Esophagus muscularis mucosa (tissue), 4 donors: ENCODE measurements around the gene NT5C1A. TPM values are rescaled to one million over a fixed set of nuclear protein-coding genes. Genes with fewer than 3 reads are reported as not detected.

Source experiments
- DNase-seq: peaks from one replicate; pipeline ENCODE4 v3.0.0-alpha.2; 2017; ENCODE audit errors: extremely low spot score
- H3K27ac ChIP-seq, 4 donors: fragments of 200-600 bp; sonication (generic); replicated peaks in 1 of 4; 1 replicate in 3 of 4; 2 replicates in 1 of 4; pipeline ENCODE4 v1.5.1; 2016 to 2019; ENCODE audit warnings: mild to moderate bottlenecking in 1 of 4
- H3K27me3 ChIP-seq, 4 donors: fragments of 200-600 bp; sonication (generic); one replicate each; pipeline versions ENCODE4 v1.5.1 to v1.6.0; 2016 to 2019
- H3K36me3 ChIP-seq, 4 donors: fragments of 200-600 bp; sonication (generic); one replicate each; pipeline ENCODE4 v1.5.1; 2016 to 2019
- H3K4me1 ChIP-seq, 4 donors: fragments of 200-600 bp; sonication (generic); one replicate each; pipeline ENCODE4 v1.5.1; 2016 to 2019
- H3K4me3 ChIP-seq, 4 donors: fragments of 200-600 bp; sonication (generic); 1 replicate in 2 of 4; 2 replicates in 2 of 4; pipeline ENCODE4 v1.5.1; 2016 to 2019; ENCODE audit warnings: mild to moderate bottlenecking in 4 of 4, moderate library complexity in 1 of 4
- H3K9me3 ChIP-seq, 4 donors: fragments of 200-600 bp; sonication (generic); 1 replicate in 3 of 4; 2 replicates in 1 of 4; pipeline ENCODE4 v1.5.1; 2016 to 2019
- EP300 ChIP-seq: sonication (generic); formaldehyde crosslinking; IDR thresholded peaks from one replicate; pipeline ENCODE4 v1.6.1; 2017; ENCODE audit warnings: antibody characterized with exemption
- POLR2A ChIP-seq: fragments of 450-650 bp; IDR thresholded peaks from one replicate; pipeline ENCODE4 v1.6.1; 2017; ENCODE audit warnings: antibody characterized with exemption, moderate library complexity, mild to moderate bottlenecking, low read depth
- POLR2AphosphoS5 ChIP-seq, 2 donors: sonication (generic); formaldehyde crosslinking; IDR thresholded peaks; one replicate each; pipeline ENCODE4 v1.6.1; 2017; ENCODE audit warnings: antibody characterized with exemption in 2 of 2
- WGBS: methylation state at CpG from one replicate; pipeline ENCODE4 v1.1.5; 2018; 5-methylcytosine and 5-hydroxymethylcytosine counted together
- intact Hi-C: fragments of 100-400 bp; cut with DNase I; formaldehyde crosslinking; loops from one replicate; pipeline ENCODE4 v1.15.1; 2023
- total RNA-seq, 4 donors: library from RNA; depleted of rRNA; stranded (reverse); fragments of >200 nt; gene quantifications; one replicate each; pipeline versions ENCODE4 v1.1.0 to v1.2.1, GENCODE V29; 2016
- TF ChIP-seq, protein P1 (sequence below), 3 experiments: fragments of 200-600 bp in 2 of 3; fragments of 450-650 bp in 1 of 3; sonication (generic) in 2 of 3; IDR thresholded peaks; one replicate each; pipeline ENCODE4 v1.5.1; 2017 to 2019; ENCODE audit warnings: antibody characterized with exemption in 3 of 3, mild to moderate bottlenecking in 2 of 3, moderate library complexity in 1 of 3

NT5C1A gene
- total RNA-seq, 4 donors from 2014 or later: 0.26 TPM; not detected in 3

DNA sequence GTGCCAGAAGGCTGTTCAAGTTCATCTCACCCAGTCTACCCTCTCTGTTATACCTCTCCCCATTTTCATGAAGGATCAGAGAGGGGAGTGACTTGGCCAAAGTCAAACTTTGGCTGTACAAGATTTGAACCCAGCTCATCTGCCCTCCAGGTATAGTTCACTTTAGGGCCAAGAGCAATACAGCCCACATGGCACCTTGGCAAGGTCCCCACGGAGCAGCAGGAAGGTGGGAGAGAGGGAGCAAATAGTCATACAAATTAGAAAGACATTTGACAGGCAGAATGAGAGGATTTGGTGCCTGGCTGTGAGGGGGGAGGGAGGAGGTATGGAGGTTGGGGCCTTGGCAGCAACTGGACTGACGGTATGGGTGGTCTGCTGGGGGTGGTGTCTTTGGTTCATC is 18.3 kb upstream of the NT5C1A start:
- no peaks in the 10 kb centered on the region for H3K9me3 ChIP-seq
- intact Hi-C loops: no loop called here
- TF ChIP-seq POLR2AphosphoS5 (IDR thresholded peaks at IDR 0.05) (no peak), POLR2A (no peak), EP300 (no peak)
- TF ChIP-seq, protein P1, sequence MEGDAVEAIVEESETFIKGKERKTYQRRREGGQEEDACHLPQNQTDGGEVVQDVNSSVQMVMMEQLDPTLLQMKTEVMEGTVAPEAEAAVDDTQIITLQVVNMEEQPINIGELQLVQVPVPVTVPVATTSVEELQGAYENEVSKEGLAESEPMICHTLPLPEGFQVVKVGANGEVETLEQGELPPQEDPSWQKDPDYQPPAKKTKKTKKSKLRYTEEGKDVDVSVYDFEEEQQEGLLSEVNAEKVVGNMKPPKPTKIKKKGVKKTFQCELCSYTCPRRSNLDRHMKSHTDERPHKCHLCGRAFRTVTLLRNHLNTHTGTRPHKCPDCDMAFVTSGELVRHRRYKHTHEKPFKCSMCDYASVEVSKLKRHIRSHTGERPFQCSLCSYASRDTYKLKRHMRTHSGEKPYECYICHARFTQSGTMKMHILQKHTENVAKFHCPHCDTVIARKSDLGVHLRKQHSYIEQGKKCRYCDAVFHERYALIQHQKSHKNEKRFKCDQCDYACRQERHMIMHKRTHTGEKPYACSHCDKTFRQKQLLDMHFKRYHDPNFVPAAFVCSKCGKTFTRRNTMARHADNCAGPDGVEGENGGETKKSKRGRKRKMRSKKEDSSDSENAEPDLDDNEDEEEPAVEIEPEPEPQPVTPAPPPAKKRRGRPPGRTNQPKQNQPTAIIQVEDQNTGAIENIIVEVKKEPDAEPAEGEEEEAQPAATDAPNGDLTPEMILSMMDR (IDR thresholded peaks at IDR 0.05): no peak
- H3K27ac ChIP-seq: no peak overlapping the region
- WGBS: 54% methylated on average over 2 of the region's 2 CpGs
- DNase-seq: no peak
- no peaks in the 10 kb centered on the region for H3K36me3 ChIP-seq
- peaks cover 0 to 88% (median 38%) of the 10 kb centered on the region in 4 donors for H3K27me3 ChIP-seq
- no peak overlapping the region for H3K4me3 ChIP-seq
- H3K4me1 ChIP-seq: peaks cover 13 to 23% (median 21%) of the 10 kb centered on the region in 4 donors

DNA sequence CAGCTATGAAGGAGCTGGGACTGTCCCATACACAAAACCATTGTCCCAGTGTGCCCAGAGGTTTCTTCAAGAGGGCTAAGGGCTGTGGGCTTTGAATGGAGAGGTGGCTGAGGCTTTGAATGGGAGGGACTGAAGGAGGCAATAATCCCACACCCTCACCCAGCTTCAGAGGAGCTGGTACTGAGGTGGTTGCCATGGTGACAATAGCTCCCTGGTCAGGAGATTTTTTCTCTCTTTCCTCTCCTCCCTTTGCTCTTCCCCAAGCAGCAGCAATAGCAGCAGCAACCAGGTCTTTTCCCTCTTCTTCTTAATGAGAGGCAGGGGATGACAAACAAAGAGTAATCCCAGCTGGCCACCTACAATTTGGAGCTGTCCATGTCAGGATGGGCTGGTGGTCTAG is 17.7 kb upstream of the NT5C1A start:
- H3K36me3 ChIP-seq: no peaks in the 10 kb centered on the region
- H3K9me3 ChIP-seq: no peaks in the 10 kb centered on the region
- peaks cover 0 to 91% (median 38%) of the 10 kb centered on the region in 4 donors for H3K27me3 ChIP-seq
- DNase-seq: no peak
- TF ChIP-seq POLR2AphosphoS5 (IDR thresholded peaks at IDR 0.05): no peak
- TF ChIP-seq, protein P1 (IDR thresholded peaks at IDR 0.05): no peak
- TF ChIP-seq EP300: no peak
- no peak for TF ChIP-seq POLR2A
- H3K27ac ChIP-seq: no peak overlapping the region
- H3K4me1 ChIP-seq: peaks cover 13 to 23% (median 21%) of the 10 kb centered on the region in 4 donors
- intact Hi-C loops: no loop called here
- no peak overlapping the region for H3K4me3 ChIP-seq

DNA sequence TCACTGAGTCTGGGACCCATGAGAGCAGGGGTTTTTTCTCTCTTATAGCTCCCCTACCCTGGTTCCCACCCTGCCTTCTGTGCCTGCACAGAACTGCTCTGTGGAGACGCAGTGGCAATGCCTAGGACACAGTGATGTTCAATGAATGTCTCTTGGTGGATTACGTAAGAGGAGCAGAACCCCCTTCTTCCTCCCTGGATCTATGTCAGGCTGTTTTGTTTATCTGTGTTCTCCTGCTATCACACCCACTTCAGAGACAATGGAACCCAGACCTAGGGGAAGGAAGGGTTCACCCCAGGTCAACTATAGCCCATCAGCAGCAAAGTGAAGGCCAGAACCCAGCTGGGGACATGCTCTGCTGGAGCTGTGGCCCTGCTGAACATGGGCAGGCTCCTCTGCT is 17.3 kb upstream of the NT5C1A start:
- Histone ChIP-seq H3K27ac (no peak overlapping the region), H3K9me3 (no peaks in the 10 kb centered on the region), H3K27me3 (peaks cover 0 to 92% (median 39%) of the 10 kb centered on the region in 4 donors), H3K36me3 (no peaks in the 10 kb centered on the region), H3K4me3 (no peak overlapping the region), H3K4me1 (peaks cover 13 to 23% (median 21%) of the 10 kb centered on the region in 4 donors)
- intact Hi-C loops: no loop called here
- WGBS: 79% methylated on average over 2 of the region's 2 CpGs
- no peak for DNase-seq
- TF ChIP-seq POLR2AphosphoS5 (IDR thresholded peaks at IDR 0.05) (no peak), POLR2A (no peak), EP300 (no peak)
- TF ChIP-seq, protein P1 (IDR thresholded peaks at IDR 0.05): no peak

DNA sequence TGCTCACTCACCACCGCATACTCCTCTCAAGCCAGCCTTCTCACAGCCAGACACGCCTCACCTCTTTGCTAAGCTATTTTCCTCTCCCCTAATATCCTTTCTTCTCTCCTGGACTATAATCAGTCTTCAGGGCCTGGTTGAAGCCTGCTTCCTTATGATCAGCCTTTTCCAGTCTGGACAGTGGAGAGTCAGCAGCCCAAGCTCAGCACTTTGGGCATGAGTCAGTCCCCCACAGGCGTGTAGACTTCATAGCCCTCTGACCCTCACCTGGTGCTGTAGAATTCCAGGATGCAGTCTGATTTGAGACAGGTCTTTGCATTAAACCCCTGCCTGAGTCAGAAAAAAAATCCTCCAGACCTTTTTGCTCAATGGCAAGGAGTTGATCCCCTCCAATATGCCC is 16.8 kb upstream of the NT5C1A start:
- 76% methylated on average over 3 of the region's 3 CpGs for WGBS
- no peak overlapping the region for H3K4me3 ChIP-seq
- peaks cover 0 to 96% (median 42%) of the 10 kb centered on the region in 4 donors for H3K27me3 ChIP-seq
- intact Hi-C loops: no loop called here
- H3K27ac ChIP-seq: no peak overlapping the region
- H3K36me3 ChIP-seq: no peaks in the 10 kb centered on the region
- TF ChIP-seq POLR2AphosphoS5 (IDR thresholded peaks at IDR 0.05): no peak
- TF ChIP-seq EP300: no peak
- TF ChIP-seq, protein P1 (IDR thresholded peaks at IDR 0.05): no peak
- TF ChIP-seq POLR2A: no peak
- no peak for DNase-seq
- H3K4me1 ChIP-seq: peaks cover 13 to 23% (median 21%) of the 10 kb centered on the region in 4 donors
- H3K9me3 ChIP-seq: no peaks in the 10 kb centered on the region

DNA sequence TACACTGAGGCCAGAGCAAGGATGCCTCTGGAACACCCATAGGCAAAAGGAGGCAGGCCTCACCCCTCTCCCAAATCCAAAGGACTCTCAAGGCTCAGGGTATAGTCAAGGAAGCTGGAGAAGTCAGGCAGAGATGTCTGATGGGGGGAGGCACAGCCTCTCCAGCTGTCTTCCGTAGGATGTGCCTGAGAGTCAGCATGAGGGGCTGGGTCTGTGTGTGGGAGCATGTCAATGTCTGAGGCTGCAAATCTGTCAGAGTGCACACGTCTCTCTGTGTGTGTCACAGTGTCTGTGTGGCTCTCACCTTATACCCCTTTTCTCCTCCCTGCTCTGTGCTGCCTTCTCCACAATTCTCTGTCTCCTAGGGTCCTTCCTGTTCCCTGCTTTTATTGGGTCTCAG is 15.3 kb upstream of the NT5C1A start:
- H3K27ac ChIP-seq: no peak overlapping the region
- 73% methylated on average over 2 of the region's 2 CpGs for WGBS
- peaks cover 0 to 96% (median 32%) of the 10 kb centered on the region in 4 donors for H3K27me3 ChIP-seq
- no peak overlapping the region for H3K4me3 ChIP-seq
- no peaks in the 10 kb centered on the region for H3K9me3 ChIP-seq
- DNase-seq: no peak
- H3K4me1 ChIP-seq: peaks cover 12 to 19% (median 16%) of the 10 kb centered on the region in 4 donors
- intact Hi-C loops: no loop called here
- no peaks in the 10 kb centered on the region for H3K36me3 ChIP-seq
- TF ChIP-seq POLR2A (no peak), POLR2AphosphoS5 (IDR thresholded peaks at IDR 0.05) (no peak), EP300 (no peak)
- TF ChIP-seq, protein P1 (IDR thresholded peaks at IDR 0.05): no peak
